DOHH2 (cell line): ENCODE results near the gene CAMTA1.

Source experiments
- H3F3A ChIP-seq: fragments of 200-600 bp; sonication (generic), shearing (Covaris generic); 2 replicates; pipeline ENCODE4 v1.6.0; 2016; ENCODE audit warnings: antibody characterized with exemption, mild to moderate bottlenecking; ENCODE audit not compliant: control insufficient read depth, insufficient read depth
- H3K27ac ChIP-seq: fragments of 200-600 bp; sonication (generic); 2 replicates; pipeline ENCODE4 v1.5.1; 2014; ENCODE audit warnings: low read depth, mild to moderate bottlenecking, low read length, moderate library complexity
- H3K27me3 ChIP-seq: fragments of 200-600 bp; sonication (generic); 2 replicates; pipeline ENCODE4 v1.6.1; 2014; ENCODE audit warnings: mild to moderate bottlenecking, low read length, mixed read lengths; ENCODE audit not compliant: control insufficient read depth
- H3K36me3 ChIP-seq: fragments of 200-600 bp; sonication (generic); 2 replicates; pipeline ENCODE4 v1.6.1; 2014; ENCODE audit warnings: mild to moderate bottlenecking, low read length, moderate library complexity, mixed read lengths; ENCODE audit not compliant: control insufficient read depth
- H3K4me1 ChIP-seq: fragments of 200-600 bp; sonication (generic); 2 replicates; pipeline ENCODE4 v1.6.1; 2014; ENCODE audit warnings: mild to moderate bottlenecking, low read length, mixed read lengths; ENCODE audit not compliant: control insufficient read depth
- H3K4me2 ChIP-seq: fragments of 200-600 bp; sonication (generic); 2 replicates; pipeline ENCODE4 v1.6.0; 2014; ENCODE audit warnings: mild to moderate bottlenecking, low read length, moderate library complexity
- H3K4me3 ChIP-seq: fragments of 200-600 bp; sonication (generic); 2 replicates; pipeline ENCODE4 v1.5.1; 2014; ENCODE audit warnings: mild to moderate bottlenecking, low read length, mixed read lengths
- H3K79me2 ChIP-seq: fragments of 200-600 bp; sonication (generic); 2 replicates; pipeline ENCODE4 v1.6.1; 2014; ENCODE audit warnings: mild to moderate bottlenecking, low read length, mixed read lengths; ENCODE audit not compliant: control insufficient read depth
- H3K9me2 ChIP-seq: fragments of 200-600 bp; sonication (generic); replicated peaks from 2 replicates; pipeline ENCODE4 v1.6.1; 2014; ENCODE audit warnings: mild to moderate bottlenecking, low read length, mixed read lengths; ENCODE audit not compliant: control insufficient read depth
- H3K9me3 ChIP-seq: fragments of 200-600 bp; sonication (generic); 2 replicates; pipeline ENCODE4 v1.6.1; 2014; ENCODE audit warnings: antibody characterized with exemption, low read length, mixed read lengths; ENCODE audit not compliant: control insufficient read depth, insufficient read depth
- H4K20me1 ChIP-seq: fragments of 200-600 bp; sonication (generic); 2 replicates; pipeline ENCODE4 v1.6.0; 2014; ENCODE audit warnings: low read depth, mild to moderate bottlenecking, antibody characterized with exemption, low read length, moderate library complexity; ENCODE audit not compliant: control insufficient read depth, insufficient read depth
- EZH2phosphoT487 ChIP-seq: fragments of 200-600 bp; sonication (generic); IDR thresholded peaks from 2 replicates; pipeline ENCODE4 v1.6.1; 2017; ENCODE audit warnings: borderline replicate concordance, mild to moderate bottlenecking, antibody characterized with exemption, low read length, moderate library complexity, mixed read lengths
- TF ChIP-seq, protein P1 (sequence below): fragments of 200-600 bp; sonication (generic); IDR thresholded peaks from one replicate; pipeline ENCODE4 v1.5.1; 2014; ENCODE audit warnings: antibody characterized with exemption, mild to moderate bottlenecking, low read depth, low read length; ENCODE audit not compliant: poor library complexity, severe bottlenecking

CAMTA1 gene

DNA sequence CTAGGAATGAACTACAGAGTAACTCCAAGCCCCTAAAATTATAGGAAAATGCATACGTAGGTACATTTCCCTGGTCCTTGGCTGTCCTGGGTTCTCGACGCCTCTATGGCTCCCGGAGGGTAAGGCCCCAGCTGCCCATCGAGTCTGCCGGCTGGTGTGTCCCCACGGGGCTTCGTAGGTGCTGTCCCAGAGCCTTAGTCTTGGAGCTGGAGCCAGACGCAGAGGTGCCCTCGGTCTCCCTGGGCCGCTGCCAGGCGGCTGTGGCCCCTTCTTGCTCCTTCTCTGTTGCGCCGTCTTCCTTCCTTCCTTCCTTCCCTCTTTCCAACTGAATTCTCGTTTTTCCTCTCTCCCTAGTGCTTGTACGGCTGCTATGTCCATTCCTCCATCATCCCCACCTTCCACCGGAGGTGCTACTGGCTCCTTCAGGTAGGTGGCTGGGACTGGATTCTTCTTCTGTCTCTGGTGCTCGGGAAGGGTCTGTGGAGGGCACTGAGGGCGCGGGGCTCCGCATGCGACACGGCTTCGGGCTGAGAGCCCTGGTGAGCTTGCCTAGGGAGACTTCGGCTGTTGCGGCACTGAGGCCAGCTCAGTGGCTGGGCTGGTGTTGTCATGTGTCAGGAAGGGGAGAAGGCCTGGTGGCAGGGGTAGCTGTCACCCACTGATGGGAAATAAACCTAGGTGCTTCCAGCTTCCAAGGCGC lies 682.4 kb downstream of the CAMTA1 start:
- TF ChIP-seq, protein P1, sequence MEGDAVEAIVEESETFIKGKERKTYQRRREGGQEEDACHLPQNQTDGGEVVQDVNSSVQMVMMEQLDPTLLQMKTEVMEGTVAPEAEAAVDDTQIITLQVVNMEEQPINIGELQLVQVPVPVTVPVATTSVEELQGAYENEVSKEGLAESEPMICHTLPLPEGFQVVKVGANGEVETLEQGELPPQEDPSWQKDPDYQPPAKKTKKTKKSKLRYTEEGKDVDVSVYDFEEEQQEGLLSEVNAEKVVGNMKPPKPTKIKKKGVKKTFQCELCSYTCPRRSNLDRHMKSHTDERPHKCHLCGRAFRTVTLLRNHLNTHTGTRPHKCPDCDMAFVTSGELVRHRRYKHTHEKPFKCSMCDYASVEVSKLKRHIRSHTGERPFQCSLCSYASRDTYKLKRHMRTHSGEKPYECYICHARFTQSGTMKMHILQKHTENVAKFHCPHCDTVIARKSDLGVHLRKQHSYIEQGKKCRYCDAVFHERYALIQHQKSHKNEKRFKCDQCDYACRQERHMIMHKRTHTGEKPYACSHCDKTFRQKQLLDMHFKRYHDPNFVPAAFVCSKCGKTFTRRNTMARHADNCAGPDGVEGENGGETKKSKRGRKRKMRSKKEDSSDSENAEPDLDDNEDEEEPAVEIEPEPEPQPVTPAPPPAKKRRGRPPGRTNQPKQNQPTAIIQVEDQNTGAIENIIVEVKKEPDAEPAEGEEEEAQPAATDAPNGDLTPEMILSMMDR: no peak
- TF ChIP-seq EZH2phosphoT487: no peak
- H3F3A ChIP-seq: no peaks in the 10 kb centered on the region
- no peaks in the 10 kb centered on the region for H3K27me3 ChIP-seq
- no peaks in the 10 kb centered on the region for H3K79me2 ChIP-seq
- no peaks in the 10 kb centered on the region for H3K36me3 ChIP-seq
- no peaks in the 10 kb centered on the region for H3K9me2 ChIP-seq
- H4K20me1 ChIP-seq: no peaks in the 10 kb centered on the region
- no peaks in the 10 kb centered on the region for H3K4me1 ChIP-seq
- no peak overlapping the region for H3K4me3 ChIP-seq
- no peak overlapping the region for H3K27ac ChIP-seq
- no peak overlapping the region for H3K4me2 ChIP-seq
- no peaks in the 10 kb centered on the region for H3K9me3 ChIP-seq

DNA sequence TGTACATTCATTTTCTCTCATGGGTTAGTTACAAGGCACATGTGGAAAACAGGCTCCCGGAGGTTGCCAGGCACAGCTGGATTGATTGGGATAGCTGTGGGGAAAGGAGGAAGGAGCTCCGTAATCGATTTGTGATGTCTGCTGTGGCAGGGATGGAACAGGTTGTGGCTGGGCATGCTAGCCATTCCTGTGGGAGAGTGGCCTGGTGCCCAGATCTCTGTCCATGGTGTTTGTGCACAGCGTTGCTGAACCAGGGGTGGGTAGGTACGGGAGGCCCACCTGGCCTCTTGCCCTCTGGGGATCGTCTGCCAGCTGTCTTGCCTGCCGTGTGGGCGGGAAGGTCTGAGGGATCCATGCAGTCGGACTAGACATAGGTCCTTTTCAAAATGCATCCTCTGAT lies 683.0 kb downstream of the CAMTA1 start:
- H3K36me3 ChIP-seq: no peaks in the 10 kb centered on the region
- H3K9me2 ChIP-seq: no peaks in the 10 kb centered on the region
- no peaks in the 10 kb centered on the region for H3K4me1 ChIP-seq
- H3K4me3 ChIP-seq: no peak overlapping the region
- H3F3A ChIP-seq: no peaks in the 10 kb centered on the region
- no peak overlapping the region for H3K27ac ChIP-seq
- TF ChIP-seq EZH2phosphoT487: no peak
- TF ChIP-seq, protein P1: no peak
- no peaks in the 10 kb centered on the region for H3K79me2 ChIP-seq
- no peaks in the 10 kb centered on the region for H3K27me3 ChIP-seq
- no peaks in the 10 kb centered on the region for H3K9me3 ChIP-seq
- no peaks in the 10 kb centered on the region for H4K20me1 ChIP-seq
- no peak overlapping the region for H3K4me2 ChIP-seq

DNA sequence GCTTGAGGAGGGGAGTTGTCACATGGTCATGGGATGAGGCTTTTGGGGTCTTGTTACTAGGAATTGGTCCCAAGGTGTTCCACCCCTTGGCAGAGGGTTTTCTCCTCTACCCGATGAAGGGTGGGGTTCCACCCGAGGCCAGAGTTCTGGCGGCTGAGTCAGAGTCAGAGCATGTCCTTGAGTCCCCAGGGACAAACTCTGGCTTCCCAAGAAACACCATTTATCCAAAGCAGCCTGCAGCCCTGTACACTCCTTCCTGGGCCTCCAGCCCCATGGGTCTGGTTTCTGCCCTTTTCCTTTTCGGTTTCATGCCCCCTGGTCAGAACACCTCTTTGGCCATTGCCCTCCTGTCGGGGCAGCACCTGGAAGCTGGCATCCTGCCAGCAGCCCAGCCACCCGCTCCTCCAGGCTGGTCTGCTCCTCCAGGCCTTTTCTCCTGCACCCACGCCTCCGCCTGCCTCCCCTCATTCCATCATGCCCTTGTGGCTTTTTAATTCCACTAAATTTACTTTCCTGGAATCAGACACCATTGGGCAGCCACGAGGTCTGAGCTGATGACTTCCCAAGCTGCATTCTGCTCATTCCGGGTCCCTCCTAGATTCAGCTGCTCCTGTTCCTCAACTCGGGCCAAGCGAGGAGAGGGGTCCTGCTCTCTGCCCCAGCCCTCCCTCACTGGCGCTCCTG lies 684.1 kb downstream of the CAMTA1 start:
- TF ChIP-seq, protein P1: no peak
- no peak for TF ChIP-seq EZH2phosphoT487
- no peak overlapping the region for H3K27ac ChIP-seq
- H3K79me2 ChIP-seq: no peaks in the 10 kb centered on the region
- H3K4me1 ChIP-seq: no peaks in the 10 kb centered on the region
- no peaks in the 10 kb centered on the region for H3K27me3 ChIP-seq
- no peaks in the 10 kb centered on the region for H4K20me1 ChIP-seq
- H3F3A ChIP-seq: no peaks in the 10 kb centered on the region
- no peak overlapping the region for H3K4me3 ChIP-seq
- no peaks in the 10 kb centered on the region for H3K36me3 ChIP-seq
- H3K9me2 ChIP-seq: no peaks in the 10 kb centered on the region
- no peak overlapping the region for H3K4me2 ChIP-seq
- no peaks in the 10 kb centered on the region for H3K9me3 ChIP-seq
